D721Med (cell line): ENCODE data around the gene SH2D3A.

Experiments
- DNase-seq: peaks from one replicate; pipeline ENCODE4 v3.0.0; 2011; ENCODE audit warnings: low spot score; ENCODE audit not compliant: insufficient read length
- FAIRE-seq: peaks from 2 replicates; lab custom pipeline; 2011; peaks lifted over from hg19 to GRCh38; lab: Jason Lieb, UNC
- CTCF ChIP-seq: IDR thresholded peaks from 2 replicates; pipeline ENCODE4 v1.5.1; 2012; ENCODE audit warnings: mild to moderate bottlenecking, control low read depth; ENCODE audit not compliant: insufficient read depth; ENCODE audit errors: missing control alignments

Gene SH2D3A

DNA sequence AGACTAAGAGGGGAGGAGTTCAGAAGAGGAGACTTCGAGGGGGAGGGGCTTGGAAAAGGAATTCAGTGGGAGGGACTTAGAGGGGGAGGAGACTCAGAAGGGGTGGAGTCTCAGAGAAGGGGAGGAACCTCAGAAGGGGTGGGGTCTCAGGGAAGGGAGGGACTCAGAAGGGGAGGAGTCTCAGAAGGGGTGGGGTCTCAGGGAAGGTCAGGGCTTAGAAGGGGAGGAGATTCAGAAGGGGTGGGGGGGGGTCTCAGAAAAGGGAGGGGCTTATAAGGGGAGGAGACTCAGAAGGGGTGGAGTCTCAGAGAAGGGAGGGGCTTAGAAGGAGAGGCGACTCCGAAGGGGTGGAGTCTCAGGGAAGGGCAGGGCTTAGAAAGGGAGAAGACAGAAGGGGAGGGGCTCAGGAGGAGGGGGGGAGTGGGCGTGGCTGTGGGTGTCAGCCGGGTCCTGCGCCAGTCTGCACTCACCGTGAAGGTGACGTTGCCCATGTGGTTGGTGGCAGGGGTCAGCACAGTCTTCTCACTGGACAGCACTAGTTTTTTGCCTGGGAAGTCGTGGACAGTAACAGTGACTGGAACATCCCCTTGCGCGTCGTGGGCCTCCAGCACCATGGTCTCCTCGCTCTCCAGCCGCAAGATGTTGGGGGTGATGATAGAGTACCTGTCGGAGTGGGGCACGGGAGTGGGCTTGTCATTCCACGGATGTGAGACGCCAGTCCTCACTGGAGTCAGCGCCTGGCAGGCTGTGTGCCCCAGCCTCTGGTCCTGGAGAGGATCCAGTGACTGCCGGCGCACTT, 48.3 kb downstream of the SH2D3A start:
- no peak for TF ChIP-seq CTCF
- FAIRE-seq: no peak
- no peak for DNase-seq

GRCh38 chr19:6718111-6718740, 49.0 kb downstream of the SH2D3A start:
- DNase-seq (no peak), FAIRE-seq (no peak)
- no peak for TF ChIP-seq CTCF

GRCh38 chr19:6717441-6717971, 49.7 kb downstream of the SH2D3A start:
- DNase-seq: no peak
- no peak for FAIRE-seq
- no peak for TF ChIP-seq CTCF

- TF ChIP-seq CTCF: peak; percentile 0
- no peak for FAIRE-seq
- no peak for DNase-seq
Measured at GRCh38 chr19:6717036-6717435, 50.2 kb downstream of the SH2D3A start.

GRCh38 chr19:6716610-6716970, 50.6 kb downstream of the SH2D3A start:
- FAIRE-seq (no peak), DNase-seq (no peak)
- TF ChIP-seq CTCF: no peak

DNA sequence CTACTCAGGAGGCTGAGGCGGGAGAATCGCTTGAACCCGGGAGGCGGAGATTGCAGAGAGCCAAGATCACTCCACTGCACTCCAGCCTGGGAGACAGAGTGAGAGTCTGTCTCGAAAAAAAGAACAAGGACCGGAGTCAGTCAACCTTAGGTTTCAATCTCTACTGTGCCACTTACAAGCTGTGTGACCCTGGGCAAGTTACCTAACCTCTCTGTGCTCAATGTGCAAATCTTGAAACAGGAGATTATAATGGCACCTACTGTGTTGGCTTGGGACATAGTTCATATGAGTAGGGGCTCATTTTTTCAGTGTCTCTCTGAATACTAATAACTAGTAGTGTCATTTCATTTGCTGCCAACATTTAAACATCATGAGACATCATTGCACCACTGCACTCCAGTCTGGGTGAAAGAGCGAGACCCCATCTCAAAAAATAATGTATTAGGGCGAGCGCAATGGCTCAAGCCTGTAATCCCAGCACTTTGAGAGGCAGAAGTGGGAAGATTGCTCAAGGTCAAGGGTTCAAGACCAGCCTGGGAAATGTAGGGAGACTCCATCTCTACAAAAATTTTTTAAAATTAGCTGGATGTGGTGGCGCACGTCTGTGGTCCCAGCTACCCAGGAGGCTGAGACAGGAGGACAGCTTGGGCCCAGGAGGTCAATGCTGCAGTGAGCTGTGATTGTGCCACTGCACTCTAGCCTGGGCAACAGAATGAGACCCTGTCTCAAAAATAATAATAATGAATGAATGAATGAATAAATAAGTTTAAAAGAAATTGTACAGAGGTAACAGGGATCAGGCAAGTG, 52.3 kb downstream of the SH2D3A start:
- DNase-seq (no peak), FAIRE-seq (no peak)
- TF ChIP-seq CTCF: no peak
